Measurements from ENCODE around the gene TCF7L2.

The TCF7L2 gene

DNA sequence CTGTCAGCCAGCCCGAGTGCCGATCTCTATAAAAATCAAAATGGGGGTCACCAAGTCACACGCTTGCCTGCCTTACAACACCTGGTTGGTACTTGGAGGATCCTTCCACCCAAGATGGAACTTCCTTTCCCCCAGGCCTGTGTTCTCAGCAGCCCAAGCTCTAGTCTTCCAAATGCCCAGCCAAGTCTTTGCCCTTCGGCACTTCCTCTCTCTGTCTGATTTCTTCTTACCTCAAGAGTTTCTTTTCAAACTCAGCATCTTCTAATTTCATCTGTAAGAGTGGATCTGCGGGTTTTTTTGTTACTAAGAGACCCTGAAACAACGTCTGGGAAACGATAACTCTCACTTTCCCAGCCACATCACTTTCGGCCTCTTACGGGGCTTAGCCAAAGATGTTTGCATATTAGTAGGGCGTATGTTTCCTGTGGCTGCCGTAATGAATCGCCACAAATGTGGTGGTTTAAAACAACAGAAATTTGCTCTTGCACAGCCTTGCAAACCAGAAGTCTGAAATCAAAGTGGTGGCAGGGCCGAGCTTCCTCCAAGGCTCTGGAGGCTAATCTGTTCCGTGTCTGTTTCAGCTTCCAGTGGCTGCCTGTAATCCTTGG is 219.9 kb downstream of the TCF7L2 start:
- TF ChIP-seq, protein P1, sequence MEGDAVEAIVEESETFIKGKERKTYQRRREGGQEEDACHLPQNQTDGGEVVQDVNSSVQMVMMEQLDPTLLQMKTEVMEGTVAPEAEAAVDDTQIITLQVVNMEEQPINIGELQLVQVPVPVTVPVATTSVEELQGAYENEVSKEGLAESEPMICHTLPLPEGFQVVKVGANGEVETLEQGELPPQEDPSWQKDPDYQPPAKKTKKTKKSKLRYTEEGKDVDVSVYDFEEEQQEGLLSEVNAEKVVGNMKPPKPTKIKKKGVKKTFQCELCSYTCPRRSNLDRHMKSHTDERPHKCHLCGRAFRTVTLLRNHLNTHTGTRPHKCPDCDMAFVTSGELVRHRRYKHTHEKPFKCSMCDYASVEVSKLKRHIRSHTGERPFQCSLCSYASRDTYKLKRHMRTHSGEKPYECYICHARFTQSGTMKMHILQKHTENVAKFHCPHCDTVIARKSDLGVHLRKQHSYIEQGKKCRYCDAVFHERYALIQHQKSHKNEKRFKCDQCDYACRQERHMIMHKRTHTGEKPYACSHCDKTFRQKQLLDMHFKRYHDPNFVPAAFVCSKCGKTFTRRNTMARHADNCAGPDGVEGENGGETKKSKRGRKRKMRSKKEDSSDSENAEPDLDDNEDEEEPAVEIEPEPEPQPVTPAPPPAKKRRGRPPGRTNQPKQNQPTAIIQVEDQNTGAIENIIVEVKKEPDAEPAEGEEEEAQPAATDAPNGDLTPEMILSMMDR (IDR thresholded peaks at IDR 0.05; ENCODE audit: control insufficient read depth, insufficient read depth, low read depth, low read length, missing control alignments), result no peak
- no peak overlapping the region for H3K4me3 ChIP-seq (ENCODE audit: control insufficient read depth, low read depth, low read length)
- DNase-seq (ENCODE audit: low read depth), result no peak

DNA sequence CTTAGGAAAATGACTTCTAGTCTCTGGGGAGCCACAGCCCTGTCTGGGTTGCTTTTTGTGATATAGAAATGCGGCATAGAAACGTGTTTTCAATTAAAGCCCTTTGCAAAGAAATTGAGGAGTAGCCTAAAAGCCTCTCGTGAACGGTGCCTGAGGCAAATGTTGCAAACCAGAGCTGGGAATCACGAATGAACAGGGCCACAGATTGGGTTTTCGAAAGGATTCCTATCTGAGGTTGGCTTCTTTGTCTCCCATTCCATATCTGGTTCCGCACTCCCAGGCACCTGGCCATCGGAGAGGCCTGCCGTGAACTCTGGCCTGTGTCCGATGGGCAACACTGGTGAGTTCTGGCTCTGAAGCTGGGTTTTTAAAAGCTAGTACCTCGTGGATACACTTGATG is 221.6 kb downstream of the TCF7L2 start:
- no peak for DNase-seq (ENCODE audit: low read depth)
- TF ChIP-seq, protein P1 (IDR thresholded peaks at IDR 0.05; ENCODE audit: control insufficient read depth, insufficient read depth, low read depth, low read length, missing control alignments), result no peak
- no peak overlapping the region for H3K4me3 ChIP-seq (ENCODE audit: control insufficient read depth, low read depth, low read length)

DNA sequence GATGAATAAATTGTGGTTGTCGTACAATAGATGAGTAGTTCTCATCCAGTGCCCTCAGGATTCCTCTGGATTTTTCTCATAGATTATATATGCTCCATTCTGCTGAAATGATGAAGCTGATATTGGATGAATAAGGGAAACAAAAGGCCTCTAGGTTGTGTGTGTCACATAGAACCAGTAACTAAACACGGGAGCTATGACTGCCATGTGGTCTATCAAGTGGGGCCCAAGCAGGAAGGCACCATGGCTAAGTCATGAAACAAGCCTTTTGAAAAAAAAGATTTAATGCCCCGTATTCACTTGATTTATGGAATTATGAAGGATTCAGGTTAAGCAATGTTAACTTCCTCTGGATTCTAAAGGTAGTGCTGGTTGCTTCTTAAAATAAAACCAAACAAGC is 225.1 kb downstream of the TCF7L2 start:
- no peak overlapping the region for H3K4me3 ChIP-seq (ENCODE audit: control insufficient read depth, low read depth, low read length)
- DNase-seq (ENCODE audit: low read depth), result no peak
- TF ChIP-seq, protein P1 (IDR thresholded peaks at IDR 0.05; ENCODE audit: control insufficient read depth, insufficient read depth, low read depth, low read length, missing control alignments), result no peak

DNA sequence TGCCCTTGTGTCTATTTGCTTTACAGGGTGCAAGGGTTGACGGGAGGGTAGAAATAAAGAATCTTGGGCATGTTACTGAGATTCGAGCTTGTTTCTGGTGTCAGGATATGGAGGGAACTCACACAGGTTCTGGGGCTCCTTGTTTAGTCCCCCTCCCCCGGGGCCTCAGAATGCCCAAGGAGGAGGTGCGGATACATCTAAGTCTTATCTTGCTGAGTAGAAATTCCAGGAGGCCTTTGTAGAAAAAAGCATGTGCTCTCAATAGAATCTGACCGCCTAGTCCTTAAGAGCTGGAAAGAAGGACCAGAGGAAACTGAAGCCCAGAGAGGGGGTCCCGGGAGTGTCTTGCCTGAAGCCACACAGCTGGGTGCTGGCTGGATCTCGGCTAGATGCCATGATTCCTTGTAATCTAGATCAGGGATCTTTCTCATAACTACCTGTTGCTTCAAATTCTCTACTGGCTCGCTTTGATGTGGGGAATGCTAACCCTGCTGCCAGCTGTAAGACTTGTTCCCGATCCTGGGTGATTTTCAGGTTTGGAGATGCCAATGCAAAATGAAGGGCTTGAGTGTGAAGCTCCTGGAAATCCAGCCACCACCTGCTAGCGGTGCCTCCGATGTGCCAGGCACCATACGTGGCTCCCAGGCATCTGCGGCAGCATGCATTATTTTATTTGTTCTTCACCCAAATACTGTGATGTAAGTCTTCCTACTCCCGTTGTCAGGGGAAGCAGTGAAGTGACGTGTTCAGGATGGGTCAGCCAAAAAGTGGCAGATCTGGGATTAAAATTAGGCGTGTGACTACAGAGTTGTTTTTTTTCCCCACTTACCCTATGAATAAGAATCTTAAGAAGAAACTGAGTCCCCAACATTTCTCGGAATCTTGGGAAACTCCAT is 226.0 kb downstream of the TCF7L2 start:
- TF ChIP-seq, protein P1 (IDR thresholded peaks at IDR 0.05; ENCODE audit: control insufficient read depth, insufficient read depth, low read depth, low read length, missing control alignments), result no peak
- no peak for DNase-seq (ENCODE audit: low read depth)
- no peak overlapping the region for H3K4me3 ChIP-seq (ENCODE audit: control insufficient read depth, low read depth, low read length)

- no peak overlapping the region for H3K4me3 ChIP-seq (ENCODE audit: control insufficient read depth, low read depth, low read length)
- no peak for DNase-seq (ENCODE audit: low read depth)
- TF ChIP-seq, protein P1 (IDR thresholded peaks at IDR 0.05; ENCODE audit: control insufficient read depth, insufficient read depth, low read depth, low read length, missing control alignments), result no peak
Observed at GRCh38 chr10:113176652-113177155, 226.7 kb downstream of the TCF7L2 start.

DNA sequence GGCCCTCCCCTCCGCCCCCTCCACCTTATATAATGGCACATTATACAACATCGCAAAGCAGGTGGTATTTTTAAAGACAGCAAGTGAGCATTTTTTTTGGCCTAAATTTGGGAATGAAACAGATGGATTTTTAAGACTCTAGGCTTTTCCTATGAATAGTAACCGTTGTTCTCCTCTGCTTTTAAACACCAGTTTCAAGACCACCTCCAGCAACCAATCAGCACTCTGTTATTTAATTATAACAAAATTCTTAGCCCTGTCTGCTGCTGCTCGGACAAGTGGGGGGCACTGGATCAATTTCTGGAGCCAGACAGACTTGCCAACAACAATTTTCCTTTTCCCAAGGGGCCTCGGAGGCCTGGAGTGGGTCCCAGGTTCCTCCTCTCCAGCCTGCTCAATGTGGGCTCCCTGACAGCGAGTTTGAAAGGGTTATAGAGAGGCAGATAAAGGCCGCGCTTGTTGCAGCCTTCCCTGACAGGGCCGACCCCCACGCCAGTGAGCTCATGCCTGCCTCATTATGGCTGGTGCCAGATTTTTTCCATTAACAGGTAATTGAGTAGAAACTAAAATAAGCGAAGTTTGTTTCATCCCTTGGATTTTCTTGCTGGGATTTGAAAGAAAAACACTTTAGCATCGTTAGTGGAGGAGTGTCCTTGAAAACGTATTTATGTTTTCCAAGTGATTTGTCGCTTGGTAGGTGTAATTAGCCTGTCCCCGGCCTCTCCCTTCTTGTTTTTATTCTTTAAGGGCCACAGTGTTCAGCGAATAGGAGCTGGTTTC is 227.3 kb downstream of the TCF7L2 start:
- TF ChIP-seq, protein P1 (IDR thresholded peaks at IDR 0.05; ENCODE audit: control insufficient read depth, insufficient read depth, low read depth, low read length, missing control alignments), result no peak
- DNase-seq (ENCODE audit: low read depth), result no peak
- H3K4me3 ChIP-seq (ENCODE audit: control insufficient read depth, low read depth, low read length), result no peak overlapping the region

Data from AG09309 (cell line).